Coronary artery (tissue), 2 donors: ENCODE measurements around the gene CDK19.
A peak's percentile ranks its signal among the peaks of the same experiment; 100 is the strongest.

Source experiments
- DNase-seq: peaks from one replicate; pipeline ENCODE4 v3.0.0-alpha.2; 2017; ENCODE audit warnings: low spot score
- H3K27ac ChIP-seq, 2 donors: fragments of 200-600 bp; sonication (generic); one replicate each; pipeline ENCODE4 v1.5.1; 2016 to 2019
- H3K4me3 ChIP-seq: fragments of 200-600 bp; sonication (generic); 2 replicates; pipeline ENCODE4 v1.5.1; 2016; ENCODE audit warnings: mild to moderate bottlenecking, moderate library complexity
- TF ChIP-seq, protein P1 (sequence below): fragments of 200-600 bp; sonication (generic); IDR thresholded peaks from one replicate; pipeline ENCODE4 v1.5.1; 2019; ENCODE audit warnings: antibody characterized with exemption

Gene CDK19

GRCh38 chr6:110690106-110690654 is 125.1 kb downstream of the CDK19 start:
- TF ChIP-seq, protein P1, sequence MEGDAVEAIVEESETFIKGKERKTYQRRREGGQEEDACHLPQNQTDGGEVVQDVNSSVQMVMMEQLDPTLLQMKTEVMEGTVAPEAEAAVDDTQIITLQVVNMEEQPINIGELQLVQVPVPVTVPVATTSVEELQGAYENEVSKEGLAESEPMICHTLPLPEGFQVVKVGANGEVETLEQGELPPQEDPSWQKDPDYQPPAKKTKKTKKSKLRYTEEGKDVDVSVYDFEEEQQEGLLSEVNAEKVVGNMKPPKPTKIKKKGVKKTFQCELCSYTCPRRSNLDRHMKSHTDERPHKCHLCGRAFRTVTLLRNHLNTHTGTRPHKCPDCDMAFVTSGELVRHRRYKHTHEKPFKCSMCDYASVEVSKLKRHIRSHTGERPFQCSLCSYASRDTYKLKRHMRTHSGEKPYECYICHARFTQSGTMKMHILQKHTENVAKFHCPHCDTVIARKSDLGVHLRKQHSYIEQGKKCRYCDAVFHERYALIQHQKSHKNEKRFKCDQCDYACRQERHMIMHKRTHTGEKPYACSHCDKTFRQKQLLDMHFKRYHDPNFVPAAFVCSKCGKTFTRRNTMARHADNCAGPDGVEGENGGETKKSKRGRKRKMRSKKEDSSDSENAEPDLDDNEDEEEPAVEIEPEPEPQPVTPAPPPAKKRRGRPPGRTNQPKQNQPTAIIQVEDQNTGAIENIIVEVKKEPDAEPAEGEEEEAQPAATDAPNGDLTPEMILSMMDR: no peak
- DNase-seq: no peak
- Histone ChIP-seq H3K4me3 (no peak overlapping the region), H3K27ac (no peak overlapping the region)

DNA sequence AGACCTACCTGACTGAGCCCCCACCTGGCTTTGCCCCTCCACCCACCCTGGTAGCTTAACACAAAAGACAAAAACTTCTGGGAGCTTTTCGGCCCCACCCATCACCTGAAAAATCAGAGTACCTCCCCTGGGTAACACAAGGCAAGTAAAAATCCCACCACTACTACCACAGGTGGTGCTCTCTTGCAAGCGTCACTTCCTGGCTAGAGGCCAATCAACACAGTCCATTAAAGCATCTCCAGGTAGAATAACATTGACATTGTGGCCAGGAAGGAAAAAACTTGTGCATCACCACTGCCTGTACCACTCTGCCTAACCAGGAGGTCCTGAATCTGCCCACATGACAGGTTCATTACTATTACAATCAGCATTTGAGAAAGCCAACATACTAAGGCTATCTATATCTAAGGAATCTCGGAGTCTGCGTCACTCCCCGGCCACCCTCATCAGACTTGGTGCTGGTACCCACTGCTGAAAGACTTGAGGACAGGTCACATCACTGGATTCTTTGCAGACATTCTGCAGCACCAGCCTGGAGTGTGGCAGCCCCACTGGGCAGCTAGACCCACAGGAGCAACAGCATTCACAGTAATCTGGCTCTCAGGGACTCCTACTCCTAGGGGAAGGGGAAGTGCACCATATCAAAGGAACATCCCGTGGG is 125.9 kb downstream of the CDK19 start:
- TF ChIP-seq, protein P1: no peak
- no peak for DNase-seq
- Histone ChIP-seq H3K4me3 (no peak overlapping the region), H3K27ac (no peak overlapping the region)

- Histone ChIP-seq H3K27ac (no peak overlapping the region), H3K4me3 (no peak overlapping the region)
- TF ChIP-seq, protein P1: no peak
- DNase-seq: no peak
These were observed 126.5 kb downstream of the CDK19 start for GRCh38 chr6:110688661-110689268.

- Histone ChIP-seq H3K4me3 (no peak overlapping the region), H3K27ac (no peak overlapping the region)
- TF ChIP-seq, protein P1: no peak
- no peak for DNase-seq
These were observed 127.9 kb downstream of the CDK19 start for GRCh38 chr6:110687326-110687725.

- Histone ChIP-seq H3K27ac (no peak overlapping the region), H3K4me3 (no peak overlapping the region)
- no peak for DNase-seq
- TF ChIP-seq, protein P1: no peak
These were observed 132.0 kb downstream of the CDK19 start for GRCh38 chr6:110683241-110683640.

- DNase-seq: no peak
- no peak overlapping the region for H3K4me3 ChIP-seq
- H3K27ac ChIP-seq: no peak overlapping the region
- TF ChIP-seq, protein P1: peak; percentile 54
These were observed 132.8 kb downstream of the CDK19 start for GRCh38 chr6:110682460-110682853.
